Suprapubic skin (tissue), 4 donors: ENCODE measurements around the gene TWF1. TPM values are rescaled to one million over a fixed set of nuclear protein-coding genes. Genes with fewer than 3 reads are reported as not detected.
"Not testable (repeated sequence)": the region's sequence is repeated elsewhere in the genome, so short reads cannot be mapped to it uniquely, and the experiment has no call there.

Source experiments
- DNase-seq, 2 donors: peaks; one replicate each; pipeline ENCODE4 v3.0.0-alpha.2; 2019; ENCODE audit warnings: low spot score in 2 of 2
- H3K27ac ChIP-seq: fragments of 200-600 bp; sonication (generic); one replicate; pipeline ENCODE4 v1.5.1; 2019
- H3K27me3 ChIP-seq: fragments of 200-600 bp; sonication (generic); one replicate; pipeline ENCODE4 v1.5.1; 2019
- H3K36me3 ChIP-seq: fragments of 200-600 bp; sonication (generic); one replicate; pipeline ENCODE4 v1.5.1; 2019
- H3K4me1 ChIP-seq: fragments of 200-600 bp; sonication (generic); one replicate; pipeline ENCODE4 v1.5.1; 2019
- H3K4me3 ChIP-seq: fragments of 200-600 bp; sonication (generic); one replicate; pipeline ENCODE4 v1.5.1; 2019; ENCODE audit warnings: mild to moderate bottlenecking
- H3K9me3 ChIP-seq: fragments of 200-600 bp; sonication (generic); one replicate; pipeline ENCODE4 v1.5.1; 2019
- EP300 ChIP-seq: sonication (generic); formaldehyde crosslinking; IDR thresholded peaks from one replicate; pipeline ENCODE4 v1.6.1; 2017; ENCODE audit warnings: antibody characterized with exemption
- POLR2A ChIP-seq, 2 donors: fragments of 450-650 bp; IDR thresholded peaks; one replicate each; pipeline ENCODE4 v1.6.1; 2017; ENCODE audit warnings: antibody characterized with exemption in 2 of 2, mild to moderate bottlenecking in 2 of 2, moderate library complexity in 2 of 2
- POLR2AphosphoS5 ChIP-seq, 3 donors: sonication (generic); formaldehyde crosslinking; IDR thresholded peaks; one replicate each; pipeline ENCODE4 v1.6.1; 2017; ENCODE audit warnings: antibody characterized with exemption in 3 of 3
- WGBS: methylation state at CpG from one replicate; pipeline ENCODE4 v1.1.5; 2018; 5-methylcytosine and 5-hydroxymethylcytosine counted together
- total RNA-seq, 4 donors: library from RNA; depleted of rRNA; stranded (reverse); fragments of >200 nt; gene quantifications; one replicate each; pipeline ENCODE4 v1.1.0, GENCODE V29; 2016
- TF ChIP-seq, protein P1 (sequence below), 2 donors: fragments of 200-600 bp in 1 of 2; fragments of 450-650 bp in 1 of 2; sonication (generic) in 1 of 2; IDR thresholded peaks; one replicate each; pipeline ENCODE4 v1.5.1; 2016 to 2019; ENCODE audit warnings: antibody characterized with exemption in 2 of 2, mild to moderate bottlenecking in 1 of 2, moderate library complexity in 1 of 2

The TWF1 gene
- total RNA-seq, 4 donors from 2014 or later: 43.9 to 75.8 (median 59.7) TPM

DNA sequence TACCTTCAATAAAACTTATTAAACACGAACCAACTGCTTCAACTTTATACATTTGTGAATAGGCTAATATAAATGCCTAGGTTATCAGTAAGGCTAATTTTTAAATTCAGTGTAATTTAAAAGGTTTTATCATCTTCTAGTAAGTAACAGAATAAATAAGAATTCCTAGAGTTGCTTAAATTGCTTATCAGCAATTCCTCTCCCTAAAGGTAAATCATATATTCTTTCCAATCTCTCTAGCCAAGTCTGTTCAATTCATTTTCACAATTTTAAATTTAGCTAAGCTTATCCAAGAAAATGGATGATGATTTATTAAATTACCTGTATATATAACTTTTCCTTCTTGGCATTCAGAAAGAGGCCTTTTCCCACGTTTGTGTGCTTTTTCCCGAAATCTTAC, 52.1 kb downstream of the TWF1 start:
- no peaks in the 10 kb centered on the region for H3K9me3 ChIP-seq
- DNase-seq: no peak
- H3K27me3 ChIP-seq: no peaks in the 10 kb centered on the region
- no peaks in the 10 kb centered on the region for H3K36me3 ChIP-seq
- no peak overlapping the region for H3K27ac ChIP-seq
- WGBS: 93% methylated on average over 3 of the region's 3 CpGs
- TF ChIP-seq POLR2A (IDR thresholded peaks at IDR 0.05) (no peak), EP300 (no peak), POLR2AphosphoS5 (IDR thresholded peaks at IDR 0.05) (no peak)
- TF ChIP-seq, protein P1, sequence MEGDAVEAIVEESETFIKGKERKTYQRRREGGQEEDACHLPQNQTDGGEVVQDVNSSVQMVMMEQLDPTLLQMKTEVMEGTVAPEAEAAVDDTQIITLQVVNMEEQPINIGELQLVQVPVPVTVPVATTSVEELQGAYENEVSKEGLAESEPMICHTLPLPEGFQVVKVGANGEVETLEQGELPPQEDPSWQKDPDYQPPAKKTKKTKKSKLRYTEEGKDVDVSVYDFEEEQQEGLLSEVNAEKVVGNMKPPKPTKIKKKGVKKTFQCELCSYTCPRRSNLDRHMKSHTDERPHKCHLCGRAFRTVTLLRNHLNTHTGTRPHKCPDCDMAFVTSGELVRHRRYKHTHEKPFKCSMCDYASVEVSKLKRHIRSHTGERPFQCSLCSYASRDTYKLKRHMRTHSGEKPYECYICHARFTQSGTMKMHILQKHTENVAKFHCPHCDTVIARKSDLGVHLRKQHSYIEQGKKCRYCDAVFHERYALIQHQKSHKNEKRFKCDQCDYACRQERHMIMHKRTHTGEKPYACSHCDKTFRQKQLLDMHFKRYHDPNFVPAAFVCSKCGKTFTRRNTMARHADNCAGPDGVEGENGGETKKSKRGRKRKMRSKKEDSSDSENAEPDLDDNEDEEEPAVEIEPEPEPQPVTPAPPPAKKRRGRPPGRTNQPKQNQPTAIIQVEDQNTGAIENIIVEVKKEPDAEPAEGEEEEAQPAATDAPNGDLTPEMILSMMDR (IDR thresholded peaks at IDR 0.05): no peak
- H3K4me3 ChIP-seq: no peak overlapping the region
- H3K4me1 ChIP-seq: peaks cover 17% of the 10 kb centered on the region

DNA sequence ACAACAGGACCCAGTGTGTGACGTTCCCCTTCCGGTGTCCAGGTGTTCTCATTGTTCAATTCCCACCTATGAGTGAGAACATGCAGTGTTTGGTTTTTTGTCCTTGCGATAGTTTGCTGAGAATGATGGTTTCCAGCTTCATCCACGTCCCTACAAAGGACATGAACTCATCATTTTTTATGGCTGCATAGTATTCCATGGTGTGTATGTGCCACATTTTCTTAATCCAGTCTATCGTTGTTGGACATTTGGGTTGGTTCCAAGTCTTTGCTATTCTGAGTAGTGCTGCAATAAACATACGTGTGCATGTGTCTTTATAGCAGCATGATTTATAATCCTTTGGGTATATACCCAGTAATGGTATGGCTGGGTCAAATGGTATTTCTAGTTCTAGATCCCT, 54.8 kb downstream of the TWF1 start:
- H3K4me1 ChIP-seq, DNase-seq, H3K9me3 ChIP-seq, H3K4me3 ChIP-seq, H3K27ac ChIP-seq, H3K36me3 ChIP-seq, H3K27me3 ChIP-seq: not testable (repeated sequence)
- WGBS: 100% methylated on average over 4 of the region's 6 CpGs

DNA sequence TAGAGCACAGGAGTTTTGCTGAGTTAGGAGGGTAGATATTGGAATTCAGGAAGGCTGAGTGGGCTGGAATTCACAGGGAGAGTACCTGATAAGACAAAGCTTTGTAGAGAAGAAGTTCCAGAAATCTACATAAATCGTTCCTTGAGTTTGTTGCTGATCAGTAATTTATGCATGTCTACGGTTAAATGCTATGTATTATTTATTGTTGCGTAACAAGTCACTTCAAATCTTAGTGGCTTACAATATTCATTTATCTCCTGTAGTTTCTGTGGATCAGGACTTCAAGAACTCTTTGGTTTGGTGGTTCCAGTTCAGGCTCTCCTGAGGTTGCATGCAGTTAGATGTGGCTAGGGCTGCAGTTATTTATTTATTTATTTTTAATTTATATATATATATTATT, 55.3 kb downstream of the TWF1 start:
- no peaks in the 10 kb centered on the region for H3K27me3 ChIP-seq
- DNase-seq: no peak
- no peak for TF ChIP-seq POLR2AphosphoS5 (IDR thresholded peaks at IDR 0.05)
- TF ChIP-seq, protein P1 (IDR thresholded peaks at IDR 0.05): no peak
- TF ChIP-seq EP300: no peak
- TF ChIP-seq POLR2A (IDR thresholded peaks at IDR 0.05): no peak
- no peak overlapping the region for H3K4me3 ChIP-seq
- peaks cover 3% of the 10 kb centered on the region for H3K36me3 ChIP-seq
- 88% methylated on average over 3 of the region's 3 CpGs for WGBS
- H3K9me3 ChIP-seq: no peaks in the 10 kb centered on the region
- no peak overlapping the region for H3K27ac ChIP-seq
- H3K4me1 ChIP-seq: peaks cover 6% of the 10 kb centered on the region

DNA sequence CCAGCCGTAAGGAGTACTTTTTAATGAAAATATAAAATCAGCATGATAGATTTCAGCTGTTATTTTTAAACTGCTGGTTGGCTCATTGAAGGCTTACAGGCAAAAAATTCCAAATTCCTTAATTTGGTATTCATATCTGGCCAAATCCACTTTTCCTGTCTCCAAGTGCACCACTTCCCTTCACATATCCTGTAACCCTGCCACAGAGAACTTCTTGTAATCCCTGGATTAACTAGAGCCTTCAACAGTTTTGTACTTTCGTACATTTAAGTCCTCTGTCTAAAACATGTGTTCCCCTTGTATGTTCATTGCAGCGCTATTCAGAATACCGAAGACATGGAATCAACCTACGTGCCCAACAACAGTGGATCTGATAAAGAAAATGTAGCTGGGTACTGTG, 57.1 kb downstream of the TWF1 start:
- Histone ChIP-seq H3K4me1 (peaks cover 6% of the 10 kb centered on the region), H3K27me3 (no peaks in the 10 kb centered on the region), H3K27ac (no peak overlapping the region), H3K4me3 (no peak overlapping the region), H3K9me3 (no peaks in the 10 kb centered on the region), H3K36me3 (peaks cover 17% of the 10 kb centered on the region)
- TF ChIP-seq POLR2AphosphoS5 (IDR thresholded peaks at IDR 0.05) (no peak), EP300 (no peak), POLR2A (IDR thresholded peaks at IDR 0.05) (no peak)
- TF ChIP-seq, protein P1 (IDR thresholded peaks at IDR 0.05): no peak
- no peak for DNase-seq
- 84% methylated on average over 5 of the region's 5 CpGs for WGBS

DNA sequence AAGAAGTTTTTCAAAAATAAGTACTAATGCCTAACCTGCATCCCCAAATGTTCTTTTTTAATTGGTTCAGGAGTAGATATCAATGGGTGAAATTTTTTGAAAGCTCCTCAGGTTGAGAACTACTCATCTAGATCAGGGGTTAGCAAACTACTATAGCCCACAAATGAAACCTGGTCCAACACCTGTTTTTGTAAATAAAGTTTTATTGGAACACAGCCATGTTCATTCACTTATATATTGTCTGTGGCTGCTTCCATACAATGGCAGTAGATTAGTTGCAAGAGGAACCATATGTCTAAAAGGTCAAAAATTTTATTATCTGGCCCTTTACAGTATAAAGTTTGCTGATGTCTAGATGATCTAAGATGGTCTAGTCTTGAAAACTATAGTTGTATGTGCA, 61.3 kb downstream of the TWF1 start:
- H3K36me3 ChIP-seq: peaks cover 36% of the 10 kb centered on the region
- H3K27ac ChIP-seq: no peak overlapping the region
- H3K9me3 ChIP-seq: no peaks in the 10 kb centered on the region
- no peaks in the 10 kb centered on the region for H3K27me3 ChIP-seq
- no peak for DNase-seq
- no peaks in the 10 kb centered on the region for H3K4me1 ChIP-seq
- TF ChIP-seq, protein P1 (IDR thresholded peaks at IDR 0.05): no peak
- TF ChIP-seq EP300 (no peak), POLR2A (IDR thresholded peaks at IDR 0.05) (no peak), POLR2AphosphoS5 (IDR thresholded peaks at IDR 0.05) (no peak)
- no peak overlapping the region for H3K4me3 ChIP-seq

Other genes starting within 250 kb of the TWF1 start
- gene PUS7L, start 47.5 kb downstream of the TWF1 start, total RNA-seq: 10 to 100 TPM in 1 of 4 donors, 1 to 10 TPM in 3; 6.4 to 13.1 (median 8.8) TPM
- 10 to 100 TPM; 16.2 to 79.4 (median 22.0) TPM for gene IRAK4, start 47.4 kb downstream of the TWF1 start, total RNA-seq
- gene TMEM117, start 29.8 kb upstream of the TWF1 start, total RNA-seq: 10 to 100 TPM; 13.9 to 34.1 (median 29.1) TPM